Gastrocnemius medialis (tissue), 4 donors: ENCODE results near the gene FAM98A. TPM values are rescaled to one million over a fixed set of nuclear protein-coding genes. Genes with fewer than 3 reads are reported as not detected.

Experiments used
- ATAC-seq, 2 donors: fragments of 150-250 bp; one replicate each; pipeline ENCODE4 v1.9.1; 2016
- DNase-seq, 2 donors: peaks; one replicate each; pipeline ENCODE4 v3.0.0-alpha.2; 2019
- H3K27ac ChIP-seq, 4 donors: fragments of 200-600 bp; sonication (generic); 1 replicate in 1 of 4; 2 replicates in 3 of 4; pipeline ENCODE4 v1.5.1; 2016 to 2018; ENCODE audit warnings: mild to moderate bottlenecking in 2 of 4, moderate library complexity in 1 of 4
- H3K27me3 ChIP-seq, 3 donors: fragments of 200-600 bp; sonication (generic) in 2 of 3; 1 replicate in 1 of 3; 2 replicates in 2 of 3; pipeline versions ENCODE4 v1.5.1 to v1.6.0; 2016 to 2019; ENCODE audit warnings: mild to moderate bottlenecking in 1 of 3, moderate library complexity in 1 of 3
- H3K36me3 ChIP-seq, 2 donors: fragments of 200-600 bp; sonication (generic) in 1 of 2; one replicate each; pipeline ENCODE4 v1.5.1; 2017 to 2018
- H3K4me1 ChIP-seq, 2 donors: fragments of 200-600 bp; sonication (generic) in 1 of 2; one replicate each; pipeline ENCODE4 v1.5.1; 2016 to 2017; ENCODE audit warnings: mild to moderate bottlenecking in 2 of 2
- H3K4me3 ChIP-seq, 4 donors: fragments of 200-600 bp; sonication (generic) in 3 of 4; 1 replicate in 1 of 4; 2 replicates in 3 of 4; pipeline ENCODE4 v1.5.1; 2016 to 2019; ENCODE audit warnings: mild to moderate bottlenecking in 2 of 4
- H3K9me3 ChIP-seq, 3 donors: fragments of 200-600 bp; sonication (generic) in 2 of 3; 1 replicate in 1 of 3; 2 replicates in 2 of 3; pipeline ENCODE4 v1.5.1; 2016 to 2019
- POLR2A ChIP-seq, 2 donors: fragments of 450-650 bp; IDR thresholded peaks; one replicate each; pipeline ENCODE4 v1.6.1; 2017; ENCODE audit warnings: antibody characterized with exemption in 2 of 2, mild to moderate bottlenecking in 2 of 2, moderate library complexity in 2 of 2
- in situ Hi-C, 4 donors: fragments of 200-750 bp; cut with MboI; loops; one replicate each; pipeline versions ENCODE4 v1.15.0 to v1.8.0; 2017; ENCODE audit warnings: low sequenced_read_pairs in 4 of 4
- intact Hi-C: fragments of 100-400 bp; cut with DNase I; formaldehyde crosslinking; loops from one replicate; pipeline ENCODE4 v1.15.1; 2023; ENCODE audit warnings: low total_unique reads
- total RNA-seq, 4 donors: library from RNA; depleted of rRNA; stranded (reverse); fragments of >200 nt; gene quantifications; one replicate each; pipeline versions ENCODE4 v1.1.0 to v1.2.3, GENCODE V29; 2016
- TF ChIP-seq, protein P1 (sequence below), 5 experiments: fragments of 450-650 bp in 3 of 5; fragments of 200-600 bp in 2 of 5; sonication (generic) in 2 of 5; IDR thresholded peaks in 4 of 5; conservative IDR thresholded peaks in 1 of 5; 1 replicate in 4 of 5; 2 replicates in 1 of 5; pipeline ENCODE4 v1.5.1; 2016 to 2019; ENCODE audit warnings: antibody characterized with exemption in 5 of 5, mild to moderate bottlenecking in 3 of 5, moderate library complexity in 3 of 5

The FAM98A gene
- total RNA-seq, 4 donors from 2014 or later, result 33.7 to 1,115 (median 44.2) TPM

DNA sequence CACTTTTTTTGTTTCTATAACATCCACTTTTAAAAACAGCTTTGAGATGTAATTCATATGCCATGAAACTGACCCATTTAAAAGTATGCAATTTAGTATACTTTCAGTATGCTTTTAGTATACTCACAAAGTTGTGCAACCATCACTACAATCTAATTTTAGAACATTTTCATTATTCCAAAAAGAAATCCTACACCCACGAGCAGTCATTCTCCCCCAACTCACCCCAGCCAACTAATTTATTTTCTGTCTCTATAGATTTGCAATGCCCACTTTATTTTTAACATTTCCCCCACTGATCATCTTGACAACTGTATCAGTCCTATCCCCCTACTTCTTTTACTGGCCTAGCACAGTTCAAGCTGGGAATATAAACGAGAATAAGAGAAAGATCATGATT is 39.1 kb downstream of the FAM98A start:
- in situ Hi-C loops, result no loop called here
- Histone ChIP-seq H3K27me3 (no peaks in the 10 kb centered on the region), H3K27ac (peak overlapping the region; percentile 38 to 71 (median 63)), H3K4me3 (no peak overlapping the region), H3K9me3 (no peaks in the 10 kb centered on the region), H3K4me1 (peaks cover 24 to 25% of the 10 kb centered on the region in 2 donors), H3K36me3 (peaks cover 0 to 27% of the 10 kb centered on the region in 2 donors)
- no peak for TF ChIP-seq POLR2A (IDR thresholded peaks at IDR 0.05)
- TF ChIP-seq, protein P1, sequence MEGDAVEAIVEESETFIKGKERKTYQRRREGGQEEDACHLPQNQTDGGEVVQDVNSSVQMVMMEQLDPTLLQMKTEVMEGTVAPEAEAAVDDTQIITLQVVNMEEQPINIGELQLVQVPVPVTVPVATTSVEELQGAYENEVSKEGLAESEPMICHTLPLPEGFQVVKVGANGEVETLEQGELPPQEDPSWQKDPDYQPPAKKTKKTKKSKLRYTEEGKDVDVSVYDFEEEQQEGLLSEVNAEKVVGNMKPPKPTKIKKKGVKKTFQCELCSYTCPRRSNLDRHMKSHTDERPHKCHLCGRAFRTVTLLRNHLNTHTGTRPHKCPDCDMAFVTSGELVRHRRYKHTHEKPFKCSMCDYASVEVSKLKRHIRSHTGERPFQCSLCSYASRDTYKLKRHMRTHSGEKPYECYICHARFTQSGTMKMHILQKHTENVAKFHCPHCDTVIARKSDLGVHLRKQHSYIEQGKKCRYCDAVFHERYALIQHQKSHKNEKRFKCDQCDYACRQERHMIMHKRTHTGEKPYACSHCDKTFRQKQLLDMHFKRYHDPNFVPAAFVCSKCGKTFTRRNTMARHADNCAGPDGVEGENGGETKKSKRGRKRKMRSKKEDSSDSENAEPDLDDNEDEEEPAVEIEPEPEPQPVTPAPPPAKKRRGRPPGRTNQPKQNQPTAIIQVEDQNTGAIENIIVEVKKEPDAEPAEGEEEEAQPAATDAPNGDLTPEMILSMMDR (IDR thresholded peaks at IDR 0.05 in 4 of 5, conservative IDR thresholded peaks at IDR 0.05 in 1 of 5), result no peak
- intact Hi-C loops, result no loop called here
- ATAC-seq (peak; percentile 53 to 77), DNase-seq (no peak)

DNA sequence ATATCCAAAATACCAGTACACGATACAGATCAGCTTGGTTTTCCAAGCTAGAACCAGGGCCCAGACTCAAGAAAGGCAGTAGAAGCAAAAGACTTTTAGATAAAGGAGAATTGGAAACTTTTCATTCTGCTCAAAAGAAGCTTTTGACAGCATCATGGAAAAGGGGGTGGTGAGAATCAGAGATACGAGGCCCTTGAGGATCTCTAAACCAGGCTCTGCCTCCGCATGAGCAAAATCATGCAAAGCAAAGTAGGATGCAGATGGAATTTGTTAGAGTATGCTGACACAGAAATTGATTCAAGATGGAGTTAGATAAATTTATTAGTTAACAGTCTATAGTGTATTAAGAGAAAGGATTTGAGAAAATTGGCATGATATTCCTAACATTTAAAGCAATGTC is 39.8 kb downstream of the FAM98A start:
- intact Hi-C loops, result no loop called here
- Histone ChIP-seq H3K27ac (peak overlapping the region; percentile 48 to 71 (median 63)), H3K9me3 (no peaks in the 10 kb centered on the region), H3K4me1 (peaks cover 24 to 26% of the 10 kb centered on the region in 2 donors), H3K27me3 (no peaks in the 10 kb centered on the region), H3K4me3 (no peak overlapping the region), H3K36me3 (peaks cover 0 to 23% of the 10 kb centered on the region in 2 donors)
- ATAC-seq (no peak), DNase-seq (no peak)
- in situ Hi-C loops, result no loop called here
- no peak for TF ChIP-seq POLR2A (IDR thresholded peaks at IDR 0.05)
- TF ChIP-seq, protein P1 (IDR thresholded peaks at IDR 0.05 in 4 of 5, conservative IDR thresholded peaks at IDR 0.05 in 1 of 5), result no peak

DNA sequence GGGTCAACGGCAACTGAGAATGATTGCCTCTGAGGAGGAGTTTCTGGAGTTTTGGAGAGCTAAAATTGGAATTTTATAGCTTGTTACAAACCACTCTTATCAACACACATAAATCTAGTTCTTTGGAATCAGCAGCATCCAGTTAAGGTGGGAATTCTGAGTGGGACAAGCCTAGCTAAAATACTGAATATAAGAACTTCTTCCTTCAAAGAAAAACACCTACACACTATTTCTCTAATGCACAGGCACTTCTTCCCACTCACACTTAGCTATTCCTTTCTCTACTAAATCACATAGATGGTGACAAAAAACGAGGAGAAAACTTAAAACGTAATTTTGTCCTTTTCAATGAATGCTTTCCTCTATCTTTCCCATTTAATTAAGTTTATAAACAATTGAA is 43.4 kb downstream of the FAM98A start:
- intact Hi-C loops, result no loop called here

DNA sequence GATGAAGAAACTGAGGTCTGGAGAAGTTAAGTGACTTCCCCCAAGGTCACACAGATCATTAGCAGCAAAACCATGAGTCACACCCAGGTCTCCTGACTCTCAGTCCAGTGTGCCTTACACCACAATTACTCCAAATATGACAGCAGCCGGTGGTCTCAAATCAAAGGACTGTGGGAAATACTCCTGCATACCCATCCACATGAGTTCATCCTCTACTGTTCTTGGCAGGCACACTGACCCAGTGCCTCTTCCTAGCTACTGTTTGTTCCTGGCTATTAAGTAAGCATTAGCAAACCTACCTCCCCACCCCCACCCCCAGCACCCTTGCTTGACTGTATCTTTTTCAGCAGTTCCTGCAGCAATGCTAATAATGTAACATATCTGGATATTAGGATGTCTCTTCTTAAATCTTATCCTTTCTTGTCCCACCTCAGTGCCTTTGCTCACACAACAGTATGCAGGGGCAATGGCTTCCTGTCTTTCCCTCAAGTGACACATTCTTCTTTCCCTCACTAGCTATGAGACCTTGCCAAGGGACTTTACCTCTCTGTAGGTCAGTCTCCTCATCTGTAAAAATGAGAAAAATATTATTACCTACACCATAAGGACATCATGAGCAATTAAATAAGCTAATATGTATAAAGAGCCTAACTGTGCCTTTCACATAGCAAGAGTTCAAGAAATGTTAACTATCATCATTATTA is 46.2 kb downstream of the FAM98A start:
- Histone ChIP-seq H3K36me3 (peaks cover 0 to 16% of the 10 kb centered on the region in 2 donors), H3K4me3 (no peak overlapping the region), H3K27me3 (no peaks in the 10 kb centered on the region), H3K27ac (peak overlapping the region; percentile 4 to 48 (median 21)), H3K4me1 (peaks cover 8 to 11% of the 10 kb centered on the region in 2 donors), H3K9me3 (no peaks in the 10 kb centered on the region)
- intact Hi-C loops (no loop called here), in situ Hi-C loops (no loop called here)
- peak in 1 of 2 donors; percentile 27 for DNase-seq
- peak; percentile 48 to 67 for ATAC-seq
- TF ChIP-seq, protein P1 (IDR thresholded peaks at IDR 0.05 in 4 of 5, conservative IDR thresholded peaks at IDR 0.05 in 1 of 5), result no peak
- no peak for TF ChIP-seq POLR2A (IDR thresholded peaks at IDR 0.05)

More for the DNA sequence above, 43.4 kb downstream of the FAM98A start:
- Histone ChIP-seq H3K9me3 (no peaks in the 10 kb centered on the region), H3K4me1 (peaks cover 29 to 33% of the 10 kb centered on the region in 2 donors), H3K4me3 (no peak overlapping the region), H3K27me3 (no peaks in the 10 kb centered on the region), H3K27ac (peak overlapping the region; percentile 22 to 49 (median 43)), H3K36me3 (peaks cover 0 to 10% of the 10 kb centered on the region in 2 donors)
- no peak for DNase-seq
- in situ Hi-C loops, result no loop called here
- no peak for ATAC-seq
- TF ChIP-seq, protein P1 (IDR thresholded peaks at IDR 0.05 in 4 of 5, conservative IDR thresholded peaks at IDR 0.05 in 1 of 5), result no peak
- TF ChIP-seq POLR2A (IDR thresholded peaks at IDR 0.05), result no peak
